ENCODE measurements around the gene SLC38A3.

The SLC38A3 gene

GRCh38 chr3:50235716-50236483 lies 30.8 kb downstream of the SLC38A3 start, which contains the start of gene GNAI2:
GNAI2 (plus strand) TSS chr3:50236204; CDS start chr3:50236336, 132 bp downstream.
- TF ChIP-seq MYC (IDR thresholded peaks at IDR 0.05; ENCODE audit: low read depth, low read length) (peak; percentile 75), MAX (IDR thresholded peaks at IDR 0.05; ENCODE audit: low read depth, low read length) (peak; percentile 64), POLR2A (IDR thresholded peaks at IDR 0.05; ENCODE audit: extremely low read depth, insufficient read length) (peak; percentile 88), CTCF (IDR thresholded peaks at IDR 0.05; ENCODE audit: low read depth, low read length) (no peak)
- DNase-seq (ENCODE audit: low read depth): peak; percentile 99
- H3K4me3 ChIP-seq (ENCODE audit: low read depth, low read length): peak within 1 kb of the TSS; percentile 78

- TF ChIP-seq MAX (IDR thresholded peaks at IDR 0.05; ENCODE audit: low read depth, low read length): no peak
- no peak for TF ChIP-seq POLR2A (IDR thresholded peaks at IDR 0.05; ENCODE audit: extremely low read depth, insufficient read length)
- TF ChIP-seq MYC (IDR thresholded peaks at IDR 0.05; ENCODE audit: low read depth, low read length): no peak
- no peak for TF ChIP-seq CTCF (IDR thresholded peaks at IDR 0.05; ENCODE audit: low read depth, low read length)
Observed at GRCh38 chr3:50236484-50237132, 31.5 kb downstream of the SLC38A3 start.

GRCh38 chr3:50237133-50237651 lies 32.1 kb downstream of the SLC38A3 start:
- H3K4me3 ChIP-seq (ENCODE audit: low read depth, low read length): peak overlapping the region; percentile 78
- TF ChIP-seq CTCF (IDR thresholded peaks at IDR 0.05; ENCODE audit: low read depth, low read length) (no peak), POLR2A (IDR thresholded peaks at IDR 0.05; ENCODE audit: extremely low read depth, insufficient read length) (no peak), MYC (IDR thresholded peaks at IDR 0.05; ENCODE audit: low read depth, low read length) (no peak), MAX (IDR thresholded peaks at IDR 0.05; ENCODE audit: low read depth, low read length) (no peak)
- peak; percentile 66 for DNase-seq (ENCODE audit: low read depth)

More at GRCh38 chr3:50236484-50237132, 31.5 kb downstream of the SLC38A3 start:
- peak overlapping the region; percentile 78 for H3K4me3 ChIP-seq (ENCODE audit: low read depth, low read length)
- no peak for DNase-seq (ENCODE audit: low read depth)

- H3K4me3 ChIP-seq (ENCODE audit: low read depth, low read length): peak overlapping the region; percentile 78
- TF ChIP-seq MAX (IDR thresholded peaks at IDR 0.05; ENCODE audit: low read depth, low read length): peak; percentile 49
- 0 out of 2 replicates have a peak, but pooled peaks have one; percentile 3 for TF ChIP-seq MYC (IDR thresholded peaks at IDR 0.05; ENCODE audit: low read depth, low read length)
- no peak for TF ChIP-seq CTCF (IDR thresholded peaks at IDR 0.05; ENCODE audit: low read depth, low read length)
- peak; percentile 33 for TF ChIP-seq POLR2A (IDR thresholded peaks at IDR 0.05; ENCODE audit: extremely low read depth, insufficient read length)
- peak; percentile 93 for DNase-seq (ENCODE audit: low read depth)
Observed at GRCh38 chr3:50237754-50238548, 32.9 kb downstream of the SLC38A3 start.

- H3K4me3 ChIP-seq (ENCODE audit: low read depth, low read length): peak overlapping the region; percentile 78
- no peak for DNase-seq (ENCODE audit: low read depth)
- TF ChIP-seq POLR2A (IDR thresholded peaks at IDR 0.05; ENCODE audit: extremely low read depth, insufficient read length) (no peak), MYC (IDR thresholded peaks at IDR 0.05; ENCODE audit: low read depth, low read length) (no peak), MAX (IDR thresholded peaks at IDR 0.05; ENCODE audit: low read depth, low read length) (no peak), CTCF (IDR thresholded peaks at IDR 0.05; ENCODE audit: low read depth, low read length) (no peak)
Observed at GRCh38 chr3:50238549-50239026, 33.5 kb downstream of the SLC38A3 start.

Data from NB4 (cell line).